SK-N-SH (cell line): Measurements from ENCODE around the gene SMPD1.

Experiments used
- CTCF ChIP-seq: fragments of 200-600 bp; sonication (generic); IDR thresholded peaks from 2 replicates; pipeline ENCODE4 v1.6.1; 2017; ENCODE audit warnings: antibody characterized with exemption, mild to moderate bottlenecking, moderate library complexity
- EP300 ChIP-seq, 2 experiments: IDR thresholded peaks; 2 replicates each; pipeline versions ENCODE4 v1.4.0 to v1.6.1; 2012; ENCODE audit warnings: borderline replicate concordance in 1 of 2, low read depth in 1 of 2, low read length in 1 of 2
- EZH2phosphoT487 ChIP-seq: fragments of 200-600 bp; sonication (generic); IDR thresholded peaks from 2 replicates; pipeline ENCODE4 v1.6.1; 2017; ENCODE audit warnings: low read depth, mixed run types, mild to moderate bottlenecking, antibody characterized with exemption, moderate library complexity, borderline replicate concordance
- FOXM1 ChIP-seq: IDR thresholded peaks from 2 replicates; pipeline ENCODE4 v1.4.0; 2012; ENCODE audit warnings: low read depth, mild to moderate bottlenecking
- POLR2AphosphoS5 ChIP-seq: IDR thresholded peaks from 2 replicates; pipeline ENCODE4 v1.6.1; 2012; ENCODE audit warnings: low read depth, low read length
- RAD21 ChIP-seq: IDR thresholded peaks from 2 replicates; pipeline ENCODE4 v1.6.1; 2012; ENCODE audit warnings: mild to moderate bottlenecking, low read length
- RCOR1 ChIP-seq: fragments of 150-350 bp; IDR thresholded peaks from 2 replicates; pipeline ENCODE4 v1.6.1; 2017; ENCODE audit warnings: antibody characterized with exemption, low read length
- REST ChIP-seq: IDR thresholded peaks from 2 replicates; pipeline ENCODE4 v1.6.1; 2012; ENCODE audit warnings: mild to moderate bottlenecking, low read depth, low read length, moderate library complexity
- SIN3A ChIP-seq: IDR thresholded peaks from 2 replicates; pipeline ENCODE4 v1.6.1; 2012; ENCODE audit warnings: low read depth, mild to moderate bottlenecking, low read length, moderate library complexity, borderline replicate concordance
- SMC3 ChIP-seq: IDR thresholded peaks from 2 replicates; pipeline ENCODE4 v1.6.1; 2012; ENCODE audit warnings: low read depth, low read length, improper control_type of control experiment
- TF ChIP-seq, protein P1 (sequence below): fragments of 150-350 bp; IDR thresholded peaks from 2 replicates; pipeline ENCODE4 v1.6.1; 2017; ENCODE audit warnings: antibody characterized with exemption, low read length, low read depth, borderline replicate concordance
- TF ChIP-seq, protein P2 (sequence below): IDR thresholded peaks from 2 replicates; pipeline ENCODE4 v1.4.0; 2012; ENCODE audit warnings: low read depth

GRCh38 chr11:6360183-6360582 is 30.1 kb upstream of the SMPD1 start:
- TF ChIP-seq EZH2phosphoT487: no peak
- TF ChIP-seq CTCF: no peak
- no peak for TF ChIP-seq EP300 (IDR thresholded peaks at IDR 0.05; ENCODE audit: borderline replicate concordance in 1 of 2, low read depth in 1 of 2, low read length in 1 of 2)
- TF ChIP-seq RAD21: no peak
- no peak for TF ChIP-seq FOXM1
- no peak for TF ChIP-seq RCOR1
- no peak for TF ChIP-seq REST
- TF ChIP-seq, protein P1, sequence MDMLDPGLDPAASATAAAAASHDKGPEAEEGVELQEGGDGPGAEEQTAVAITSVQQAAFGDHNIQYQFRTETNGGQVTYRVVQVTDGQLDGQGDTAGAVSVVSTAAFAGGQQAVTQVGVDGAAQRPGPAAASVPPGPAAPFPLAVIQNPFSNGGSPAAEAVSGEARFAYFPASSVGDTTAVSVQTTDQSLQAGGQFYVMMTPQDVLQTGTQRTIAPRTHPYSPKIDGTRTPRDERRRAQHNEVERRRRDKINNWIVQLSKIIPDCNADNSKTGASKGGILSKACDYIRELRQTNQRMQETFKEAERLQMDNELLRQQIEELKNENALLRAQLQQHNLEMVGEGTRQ: no peak
- TF ChIP-seq, protein P2, sequence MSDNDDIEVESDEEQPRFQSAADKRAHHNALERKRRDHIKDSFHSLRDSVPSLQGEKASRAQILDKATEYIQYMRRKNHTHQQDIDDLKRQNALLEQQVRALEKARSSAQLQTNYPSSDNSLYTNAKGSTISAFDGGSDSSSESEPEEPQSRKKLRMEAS: no peak
- TF ChIP-seq POLR2AphosphoS5: no peak
- TF ChIP-seq SMC3: no peak
- TF ChIP-seq SIN3A: no peak
